ENCODE data around the gene MRPS2. TPM values are rescaled to one million over a fixed set of nuclear protein-coding genes. Genes with fewer than 3 reads are reported as not detected.
"Not testable (repeated sequence)": the region's sequence is repeated elsewhere in the genome, so short reads cannot be mapped to it uniquely, and the experiment has no call there.

MRPS2 gene
- total RNA-seq, 1 experiment from 2014 or later = 65.5 TPM

DNA sequence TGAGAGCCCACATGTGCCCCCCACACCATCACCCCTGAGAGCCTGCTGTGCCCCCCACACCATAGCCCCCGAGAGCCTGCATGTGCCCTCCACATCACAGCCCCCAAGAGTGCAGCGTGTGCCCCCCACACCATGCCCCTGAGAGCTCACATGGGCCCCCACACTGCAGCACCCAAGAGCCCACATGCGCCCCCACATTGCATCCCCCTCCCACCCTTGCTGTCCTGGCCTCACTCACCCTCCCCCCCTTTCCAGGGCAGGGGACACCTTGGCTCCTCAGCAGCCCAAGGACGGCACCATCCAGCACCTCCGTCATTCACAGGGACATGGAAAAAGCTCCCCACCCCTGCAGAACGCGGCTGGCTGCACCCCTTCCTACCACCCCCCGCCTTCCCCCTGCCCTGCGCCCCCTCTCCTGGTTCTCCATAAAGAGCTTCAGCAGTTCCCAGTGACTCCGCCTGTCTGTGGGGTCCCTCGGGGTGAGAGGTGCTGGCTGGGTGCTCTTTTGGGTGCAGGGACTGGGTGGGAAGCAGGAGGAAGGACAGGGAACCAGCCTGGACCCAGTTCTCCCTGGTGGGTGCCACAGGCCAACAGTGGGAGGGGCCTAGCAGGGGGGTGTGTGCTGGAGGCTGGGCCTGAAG, 25.7 kb downstream of the MRPS2 start:
- ChIA-PET POLR2A (no interaction called here), CTCF (no interaction called here)
- no peak for DNase-seq
- TF ChIP-seq, protein P1, sequence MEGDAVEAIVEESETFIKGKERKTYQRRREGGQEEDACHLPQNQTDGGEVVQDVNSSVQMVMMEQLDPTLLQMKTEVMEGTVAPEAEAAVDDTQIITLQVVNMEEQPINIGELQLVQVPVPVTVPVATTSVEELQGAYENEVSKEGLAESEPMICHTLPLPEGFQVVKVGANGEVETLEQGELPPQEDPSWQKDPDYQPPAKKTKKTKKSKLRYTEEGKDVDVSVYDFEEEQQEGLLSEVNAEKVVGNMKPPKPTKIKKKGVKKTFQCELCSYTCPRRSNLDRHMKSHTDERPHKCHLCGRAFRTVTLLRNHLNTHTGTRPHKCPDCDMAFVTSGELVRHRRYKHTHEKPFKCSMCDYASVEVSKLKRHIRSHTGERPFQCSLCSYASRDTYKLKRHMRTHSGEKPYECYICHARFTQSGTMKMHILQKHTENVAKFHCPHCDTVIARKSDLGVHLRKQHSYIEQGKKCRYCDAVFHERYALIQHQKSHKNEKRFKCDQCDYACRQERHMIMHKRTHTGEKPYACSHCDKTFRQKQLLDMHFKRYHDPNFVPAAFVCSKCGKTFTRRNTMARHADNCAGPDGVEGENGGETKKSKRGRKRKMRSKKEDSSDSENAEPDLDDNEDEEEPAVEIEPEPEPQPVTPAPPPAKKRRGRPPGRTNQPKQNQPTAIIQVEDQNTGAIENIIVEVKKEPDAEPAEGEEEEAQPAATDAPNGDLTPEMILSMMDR (IDR thresholded peaks at IDR 0.05; ENCODE audit: insufficient read depth in 1 of 2, low read depth in 1 of 2, low read length in 1 of 2, severe bottlenecking in 1 of 2, unreplicated experiment in 1 of 2) = no peak
- no peaks in the 10 kb centered on the region for H3K27me3 Mint-ChIP-seq (ENCODE audit: insufficient read depth, unreplicated experiment)
- no peak overlapping the region for H3K27ac Mint-ChIP-seq (ENCODE audit: unreplicated experiment)
- no peaks in the 10 kb centered on the region for H3K9me3 Mint-ChIP-seq (ENCODE audit: unreplicated experiment)
- H3K4me1 Mint-ChIP-seq (ENCODE audit: low read depth, unreplicated experiment) = no peaks in the 10 kb centered on the region
- intact Hi-C loops (cut with micrococcal nuclease; ENCODE audit: unreplicated experiment) = no loop called here
- no peaks in the 10 kb centered on the region for H3K36me3 Mint-ChIP-seq (ENCODE audit: insufficient read depth, unreplicated experiment)
- Histone ChIP-seq H3K4me1 (no peaks in the 10 kb centered on the region), H3K9me3 (no peaks in the 10 kb centered on the region), H3K27me3 (replicated peaks; ENCODE audit: control insufficient read depth, insufficient read depth, low read length) (no peaks in the 10 kb centered on the region), H3K4me3 (ENCODE audit: low read depth, low read length) (no peak overlapping the region), H3K36me3 (ENCODE audit: control insufficient read depth, insufficient read depth, low read length) (no peaks in the 10 kb centered on the region)
- no TSS peak for BruUV-seq (replicated peaks)
- H3K4me3 Mint-ChIP-seq (ENCODE audit: unreplicated experiment) = no peak overlapping the region

DNA sequence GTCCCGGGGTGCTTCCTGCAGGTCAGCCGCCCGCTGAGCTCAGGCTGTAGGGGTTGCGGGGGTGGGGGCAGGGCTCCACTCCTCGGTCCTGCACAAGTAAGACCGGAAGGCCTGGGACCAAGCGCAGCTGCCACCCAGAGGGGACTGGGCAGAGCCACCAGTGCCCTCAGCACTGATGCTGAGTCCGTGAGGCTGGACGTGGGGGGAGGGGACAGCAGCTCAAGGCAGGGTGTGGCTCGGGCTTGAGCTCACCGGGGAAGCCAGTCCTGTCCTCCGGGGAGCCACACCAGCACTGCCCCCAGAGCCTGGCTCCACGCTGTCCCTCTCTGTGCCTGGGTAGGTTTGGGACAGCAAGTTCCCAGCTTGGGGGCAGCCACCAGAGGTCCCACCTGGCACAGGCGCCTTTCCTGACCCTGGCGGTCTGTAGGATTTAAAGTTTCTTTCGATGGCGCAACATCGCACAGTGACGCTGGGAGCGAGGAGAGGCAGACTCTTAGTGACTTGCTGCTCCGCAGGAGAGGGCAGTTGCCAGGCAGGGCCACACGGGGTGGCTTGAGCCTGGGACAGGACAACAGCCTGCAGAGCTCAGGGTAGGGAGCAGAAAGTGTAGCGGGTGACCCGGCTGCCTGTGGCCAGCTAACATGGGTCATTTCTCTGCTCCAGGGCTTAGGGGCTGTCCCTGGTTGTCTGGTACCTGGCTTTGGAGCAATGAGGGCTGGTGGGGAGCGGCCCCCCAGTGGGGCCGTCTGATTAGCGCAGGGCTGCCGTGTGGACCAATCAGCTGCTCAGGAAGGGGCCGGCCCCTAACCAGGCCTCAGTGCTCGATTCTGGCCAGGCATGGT, 26.5 kb downstream of the MRPS2 start:
- ChIA-PET POLR2A (no interaction called here), CTCF (no interaction called here)
- Mint-ChIP-seq H3K27me3 (ENCODE audit: insufficient read depth, unreplicated experiment) (no peaks in the 10 kb centered on the region), H3K36me3 (ENCODE audit: insufficient read depth, unreplicated experiment) (no peaks in the 10 kb centered on the region), H3K9me3 (ENCODE audit: unreplicated experiment) (no peaks in the 10 kb centered on the region), H3K4me1 (ENCODE audit: low read depth, unreplicated experiment) (no peaks in the 10 kb centered on the region), H3K4me3 (ENCODE audit: unreplicated experiment) (no peak overlapping the region), H3K27ac (ENCODE audit: unreplicated experiment) (no peak overlapping the region)
- intact Hi-C loops (cut with micrococcal nuclease; ENCODE audit: unreplicated experiment) = no loop called here
- no peaks in the 10 kb centered on the region for H3K9me3 ChIP-seq
- no peak for DNase-seq
- no peaks in the 10 kb centered on the region for H3K27me3 ChIP-seq (replicated peaks; ENCODE audit: control insufficient read depth, insufficient read depth, low read length)
- TF ChIP-seq, protein P1 (IDR thresholded peaks at IDR 0.05; ENCODE audit: insufficient read depth in 1 of 2, low read depth in 1 of 2, low read length in 1 of 2, severe bottlenecking in 1 of 2, unreplicated experiment in 1 of 2) = no peak
- H3K36me3 ChIP-seq (ENCODE audit: control insufficient read depth, insufficient read depth, low read length) = no peaks in the 10 kb centered on the region
- no peaks in the 10 kb centered on the region for H3K4me1 ChIP-seq
- no TSS peak for BruUV-seq (replicated peaks)
- no peak overlapping the region for H3K4me3 ChIP-seq (ENCODE audit: low read depth, low read length)

DNA sequence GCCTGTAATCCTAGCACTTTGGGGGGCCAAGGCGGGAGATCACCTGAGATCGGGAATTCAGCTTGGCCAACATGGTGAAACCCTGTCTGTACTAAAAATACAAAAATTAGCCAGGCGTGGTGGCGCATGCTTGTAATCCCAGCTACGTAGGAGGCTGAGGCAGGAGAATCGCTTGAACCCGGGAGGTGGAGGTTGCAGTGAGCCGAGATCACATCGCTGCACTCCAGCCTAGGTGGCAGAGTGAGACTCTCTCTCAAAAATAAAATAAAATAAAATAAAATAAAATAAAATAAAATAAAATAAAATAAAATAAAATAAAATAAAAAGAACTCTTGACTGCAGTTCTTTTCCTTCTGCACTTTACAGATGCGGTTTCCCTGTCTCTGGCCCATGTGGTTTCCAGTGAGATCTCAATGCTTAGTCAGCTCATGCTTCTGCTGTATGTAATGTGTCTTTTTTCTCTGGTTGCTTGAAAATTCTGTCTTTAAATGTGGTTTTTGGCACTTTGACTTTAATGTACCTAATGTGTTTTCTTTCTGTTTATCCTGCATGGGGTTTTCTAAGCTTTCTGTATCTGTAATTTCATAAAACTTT, 28.5 kb downstream of the MRPS2 start:
- BruUV-seq (replicated peaks); H3K4me1 ChIP-seq; H3K9me3 ChIP-seq; H3K36me3 ChIP-seq (ENCODE audit: control insufficient read depth, insufficient read depth, low read length); POLR2A ChIA-PET; H3K27ac Mint-ChIP-seq (ENCODE audit: unreplicated experiment); H3K9me3 Mint-ChIP-seq (ENCODE audit: unreplicated experiment); H3K36me3 Mint-ChIP-seq (ENCODE audit: insufficient read depth, unreplicated experiment); DNase-seq; H3K4me1 Mint-ChIP-seq (ENCODE audit: low read depth, unreplicated experiment); intact Hi-C loops (cut with micrococcal nuclease; ENCODE audit: unreplicated experiment); H3K4me3 ChIP-seq (ENCODE audit: low read depth, low read length); CTCF ChIA-PET; H3K27me3 Mint-ChIP-seq (ENCODE audit: insufficient read depth, unreplicated experiment); H3K27me3 ChIP-seq (replicated peaks; ENCODE audit: control insufficient read depth, insufficient read depth, low read length); H3K4me3 Mint-ChIP-seq (ENCODE audit: unreplicated experiment): not testable (repeated sequence)

Data from Caco-2 (cell line).